Tibial nerve (tissue), 4 donors: ENCODE measurements around the gene CLK2.

Experiments
- EP300 ChIP-seq, 2 donors: sonication (generic); formaldehyde crosslinking; IDR thresholded peaks; one replicate each; pipeline ENCODE4 v1.6.1; 2017; ENCODE audit warnings: antibody characterized with exemption in 2 of 2, mild to moderate bottlenecking in 1 of 2
- TF ChIP-seq, protein P1 (sequence below), 5 experiments: fragments of 200-600 bp in 3 of 5; fragments of 450-650 bp in 2 of 5; sonication (generic) in 3 of 5; IDR thresholded peaks; one replicate each; pipeline ENCODE4 v1.5.1; 2016 to 2019; ENCODE audit warnings: antibody characterized with exemption in 5 of 5, mild to moderate bottlenecking in 3 of 5, moderate library complexity in 2 of 5

DNA sequence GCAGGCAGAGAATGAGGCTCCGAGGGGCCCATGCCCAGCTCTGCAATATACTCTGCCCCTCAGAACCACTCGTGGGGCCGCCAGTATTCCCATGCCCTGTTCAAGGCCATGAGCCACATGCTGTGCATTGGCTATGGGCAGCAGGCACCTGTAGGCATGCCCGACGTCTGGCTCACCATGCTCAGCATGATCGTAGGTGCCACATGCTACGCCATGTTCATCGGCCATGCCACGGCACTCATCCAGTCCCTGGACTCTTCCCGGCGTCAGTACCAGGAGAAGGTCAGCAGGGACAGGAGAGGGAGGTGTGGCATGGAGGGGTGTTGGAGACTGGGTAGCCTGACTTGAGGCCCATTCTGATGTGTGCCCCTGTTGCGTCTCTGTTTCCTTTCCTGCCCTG is 11.2 kb upstream of the CLK2 start:
- TF ChIP-seq, protein P1, sequence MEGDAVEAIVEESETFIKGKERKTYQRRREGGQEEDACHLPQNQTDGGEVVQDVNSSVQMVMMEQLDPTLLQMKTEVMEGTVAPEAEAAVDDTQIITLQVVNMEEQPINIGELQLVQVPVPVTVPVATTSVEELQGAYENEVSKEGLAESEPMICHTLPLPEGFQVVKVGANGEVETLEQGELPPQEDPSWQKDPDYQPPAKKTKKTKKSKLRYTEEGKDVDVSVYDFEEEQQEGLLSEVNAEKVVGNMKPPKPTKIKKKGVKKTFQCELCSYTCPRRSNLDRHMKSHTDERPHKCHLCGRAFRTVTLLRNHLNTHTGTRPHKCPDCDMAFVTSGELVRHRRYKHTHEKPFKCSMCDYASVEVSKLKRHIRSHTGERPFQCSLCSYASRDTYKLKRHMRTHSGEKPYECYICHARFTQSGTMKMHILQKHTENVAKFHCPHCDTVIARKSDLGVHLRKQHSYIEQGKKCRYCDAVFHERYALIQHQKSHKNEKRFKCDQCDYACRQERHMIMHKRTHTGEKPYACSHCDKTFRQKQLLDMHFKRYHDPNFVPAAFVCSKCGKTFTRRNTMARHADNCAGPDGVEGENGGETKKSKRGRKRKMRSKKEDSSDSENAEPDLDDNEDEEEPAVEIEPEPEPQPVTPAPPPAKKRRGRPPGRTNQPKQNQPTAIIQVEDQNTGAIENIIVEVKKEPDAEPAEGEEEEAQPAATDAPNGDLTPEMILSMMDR (IDR thresholded peaks at IDR 0.05): no peak
- TF ChIP-seq EP300 (IDR thresholded peaks at IDR 0.05): no peak
